Lower lobe of right lung (tissue), 2 donors: ENCODE measurements around the gene ADAMTSL5. TPM values are rescaled to one million over a fixed set of nuclear protein-coding genes. Genes with fewer than 3 reads are reported as not detected.
"Not testable (repeated sequence)": the region's sequence is repeated elsewhere in the genome, so short reads cannot be mapped to it uniquely, and the experiment has no call there.

ENCODE experiments used
- ATAC-seq, 2 donors: fragments of 200-7000 bp; cut with Tn5 transposase; one replicate each; pipeline ENCODE4 v1.9.1; 2020 to 2022; ENCODE audit warnings: mild to moderate bottlenecking in 2 of 2, moderate library complexity in 2 of 2
- DNase-seq: peaks from one replicate; pipeline ENCODE4 v3.0.0-alpha.2; 2020
- H3K27ac ChIP-seq: fragments of 200-600 bp; one replicate; pipeline ENCODE4 v1.8.0; 2022
- H3K27me3 ChIP-seq: fragments of 200-600 bp; one replicate; pipeline ENCODE4 v1.8.0; 2022; ENCODE audit warnings: low read depth
- H3K36me3 ChIP-seq: fragments of 200-600 bp; one replicate; pipeline ENCODE4 v1.8.0; 2022; ENCODE audit warnings: mild to moderate bottlenecking
- H3K4me1 ChIP-seq: fragments of 200-600 bp; one replicate; pipeline ENCODE4 v1.8.0; 2022
- H3K4me3 ChIP-seq: fragments of 200-600 bp; one replicate; pipeline ENCODE4 v1.8.0; 2022; ENCODE audit warnings: mild to moderate bottlenecking
- H3K9me3 ChIP-seq: fragments of 200-600 bp; one replicate; pipeline ENCODE4 v1.8.0; 2022
- CTCF ChIP-seq: fragments of 200-600 bp; IDR thresholded peaks from one replicate; pipeline ENCODE4 v1.8.0; 2022; ENCODE audit warnings: antibody characterized with exemption, mild to moderate bottlenecking
- intact Hi-C: fragments of 100-400 bp; cut with DNase I; formaldehyde crosslinking; loops from one replicate; pipeline ENCODE4 v1.11.0; 2022
- total RNA-seq: library from RNA; stranded (reverse); fragmentation: NEBNext Ultra II Directional; extraction: Animal tissue kit (Norgen Biotek cat#: 25700); gene quantifications from one replicate; pipeline ENCODE4 v1.2.1, GENCODE V29; 2021
- donor health status: DM: no; HTN: yes; CAD: no; lungs with severe emphysema.

Gene ADAMTSL5
- total RNA-seq, 1 donor from 2014 or later, result 3.3 TPM

DNA sequence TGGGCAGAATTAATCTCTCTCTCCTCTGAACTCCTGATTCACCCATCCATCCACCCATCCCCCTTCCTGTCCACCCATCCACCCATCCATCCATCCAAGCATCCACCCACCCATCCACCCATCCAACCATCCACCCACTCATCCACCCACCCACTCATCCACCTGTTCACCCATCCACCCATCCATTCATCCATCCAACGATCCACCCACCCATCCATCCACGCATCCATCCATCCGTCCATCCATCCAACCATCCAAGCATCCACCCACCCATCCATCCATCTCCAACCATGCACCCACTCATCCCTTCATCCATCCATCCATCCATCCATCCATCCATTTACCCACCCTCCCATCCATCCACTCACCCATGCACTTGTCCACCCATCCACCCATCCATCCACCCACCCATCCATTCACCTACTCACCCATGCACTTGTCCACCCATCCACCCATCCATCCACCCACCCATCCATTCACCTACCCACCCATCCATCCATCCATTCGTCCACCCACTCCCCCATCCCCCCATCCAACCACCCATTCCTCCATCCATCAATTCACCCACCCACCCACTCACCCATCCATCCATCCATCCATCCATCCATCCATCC, 36.6 kb upstream of the ADAMTSL5 start:
- DNase-seq (no peak), ATAC-seq (no peak)
- peaks cover 5% of the 10 kb centered on the region for H3K4me1 ChIP-seq
- no peaks in the 10 kb centered on the region for H3K36me3 ChIP-seq
- H3K9me3 ChIP-seq, result no peaks in the 10 kb centered on the region
- no peak overlapping the region for H3K4me3 ChIP-seq
- TF ChIP-seq CTCF, result no peak
- intact Hi-C loops, result loop anchor here (10.0 kb wide), 1 partner anchor 125 kb away; no protein-coding TSS in a partner anchor
- H3K27ac ChIP-seq, result no peak overlapping the region
- H3K27me3 ChIP-seq, result peaks cover 9% of the 10 kb centered on the region

DNA sequence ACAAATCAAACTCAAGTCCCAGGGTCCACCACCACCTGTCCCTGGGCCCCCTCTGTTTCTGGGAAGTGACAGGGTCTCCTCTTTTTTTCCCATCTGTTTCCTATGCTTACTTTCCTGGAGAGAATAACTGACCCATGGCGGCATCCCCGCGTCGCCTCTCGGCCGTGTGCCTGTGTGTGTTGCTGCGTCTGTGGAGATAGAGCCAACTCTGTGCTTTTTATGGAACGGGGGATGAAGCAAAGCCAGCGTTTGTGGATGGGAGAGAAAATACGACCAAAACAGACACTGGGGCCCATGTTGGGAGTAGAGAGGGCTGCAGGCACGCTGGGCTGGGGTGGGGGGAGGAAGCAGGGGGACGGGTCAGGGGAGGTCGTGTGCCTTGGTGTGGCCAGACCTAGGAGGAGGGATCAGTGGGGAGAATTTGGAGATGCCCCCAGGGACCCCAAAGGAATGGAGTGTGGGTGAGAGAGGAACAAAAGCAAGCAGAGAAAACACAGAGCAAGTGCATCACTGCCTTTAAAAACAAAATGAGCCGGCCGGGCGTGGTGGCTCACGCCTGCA, 27.6 kb upstream of the ADAMTSL5 start:
- intact Hi-C loops, result loop anchor here (10.0 kb wide), 1 partner anchor 134 kb away; no protein-coding TSS in a partner anchor
- no peak overlapping the region for H3K27ac ChIP-seq
- H3K36me3 ChIP-seq, result no peaks in the 10 kb centered on the region
- H3K27me3 ChIP-seq, result peaks cover 42% of the 10 kb centered on the region
- H3K4me1 ChIP-seq, result no peaks in the 10 kb centered on the region
- H3K4me3 ChIP-seq, result no peak overlapping the region
- ATAC-seq (no peak), DNase-seq (no peak)
- no peak for TF ChIP-seq CTCF
- H3K9me3 ChIP-seq, result no peaks in the 10 kb centered on the region

DNA sequence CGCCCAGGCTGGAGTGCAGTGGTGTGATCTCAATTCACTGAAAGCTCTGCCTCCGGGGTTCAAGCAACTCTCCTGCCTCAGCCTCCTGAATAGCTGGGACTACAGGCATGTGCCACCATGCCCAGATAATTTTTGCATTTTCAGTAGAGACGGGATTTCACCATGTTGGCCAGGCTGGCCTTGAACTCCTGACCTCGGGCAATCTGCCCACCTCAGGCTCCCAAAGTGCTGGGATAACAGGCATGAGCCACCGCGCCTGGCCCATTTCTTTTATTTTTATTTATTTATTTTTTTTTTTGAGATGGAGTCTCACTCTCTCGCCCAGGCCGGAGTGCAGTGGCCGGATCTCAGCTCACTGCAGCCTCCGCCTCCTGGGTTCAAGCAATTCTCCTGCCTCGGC, 26.9 kb upstream of the ADAMTSL5 start:
- not testable (repeated sequence) for H3K4me3 ChIP-seq, H3K36me3 ChIP-seq, H3K4me1 ChIP-seq, H3K9me3 ChIP-seq, H3K27ac ChIP-seq, DNase-seq, ATAC-seq
- intact Hi-C loops, result loop anchor here (10.0 kb wide), 1 partner anchor 135 kb away; no protein-coding TSS in a partner anchor
- H3K27me3 ChIP-seq, result peaks cover 42% of the 10 kb centered on the region

GRCh38 chr19:1538978-1539377, 26.2 kb upstream of the ADAMTSL5 start:
- DNase-seq (no peak), ATAC-seq (no peak)
- no peak for TF ChIP-seq CTCF
- no peak overlapping the region for H3K4me3 ChIP-seq
- no peaks in the 10 kb centered on the region for H3K4me1 ChIP-seq
- no peaks in the 10 kb centered on the region for H3K9me3 ChIP-seq
- H3K27ac ChIP-seq, result no peak overlapping the region
- intact Hi-C loops, result no loop called here
- peaks cover 42% of the 10 kb centered on the region for H3K27me3 ChIP-seq
- no peaks in the 10 kb centered on the region for H3K36me3 ChIP-seq

DNA sequence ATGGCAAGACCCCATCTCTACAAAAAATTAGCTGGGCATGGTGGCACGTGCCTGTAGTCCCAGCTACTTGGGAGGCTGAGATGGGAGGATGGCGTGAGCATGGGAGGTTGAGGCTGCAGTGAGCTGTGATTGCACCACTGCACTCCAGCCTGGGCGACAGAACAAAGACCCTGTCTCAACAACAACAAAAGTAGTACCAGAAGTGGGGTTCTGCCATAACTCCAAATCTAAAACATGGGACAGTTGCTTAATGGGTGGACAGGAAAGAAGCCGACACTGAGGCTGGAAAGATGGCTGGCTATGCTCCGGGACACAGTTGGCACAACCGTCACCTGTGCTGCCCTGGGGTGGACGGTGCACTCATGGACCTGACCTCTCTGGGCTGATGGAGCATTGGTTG, 22.9 kb upstream of the ADAMTSL5 start:
- ATAC-seq, H3K27ac ChIP-seq, H3K4me1 ChIP-seq, H3K9me3 ChIP-seq, intact Hi-C loops, DNase-seq, H3K4me3 ChIP-seq, H3K36me3 ChIP-seq: not testable (repeated sequence)
- peaks cover 34% of the 10 kb centered on the region for H3K27me3 ChIP-seq

GRCh38 chr19:1534972-1535371, 22.2 kb upstream of the ADAMTSL5 start:
- peaks cover 27% of the 10 kb centered on the region for H3K27me3 ChIP-seq
- intact Hi-C loops, result no loop called here
- no peaks in the 10 kb centered on the region for H3K36me3 ChIP-seq
- H3K4me3 ChIP-seq, result no peak overlapping the region
- ATAC-seq (no peak), DNase-seq (no peak)
- H3K4me1 ChIP-seq, result no peaks in the 10 kb centered on the region
- H3K27ac ChIP-seq, result no peak overlapping the region
- H3K9me3 ChIP-seq, result no peaks in the 10 kb centered on the region
- no peak for TF ChIP-seq CTCF
